PFSK-1 (cell line): ENCODE data around the gene CD320.

Experiments used
- FOXP2 ChIP-seq: optimal IDR thresholded peaks from 2 replicates; pipeline ENCODE3; 2011; ENCODE audit warnings: borderline replicate concordance, control low read depth, inconsistent platforms; ENCODE audit not compliant: insufficient read depth; ENCODE audit errors: extremely low read length, extremely low read depth
- POLR2AphosphoS5 ChIP-seq: IDR thresholded peaks from 2 replicates; pipeline ENCODE4 v1.6.1; 2012; ENCODE audit warnings: low read depth, mild to moderate bottlenecking, control low read depth, low read length, moderate library complexity
- SIN3A ChIP-seq: IDR thresholded peaks from 2 replicates; pipeline ENCODE4 v1.6.1; 2012; ENCODE audit warnings: mild to moderate bottlenecking, low read length, moderate library complexity, borderline replicate concordance; ENCODE audit not compliant: insufficient read depth
- TAF1 ChIP-seq: IDR thresholded peaks from 2 replicates; pipeline ENCODE4 v1.6.1; 2012; ENCODE audit warnings: low read length, control low read depth, borderline replicate concordance; ENCODE audit not compliant: insufficient read depth
- TF ChIP-seq, protein P1 (sequence below), 2 experiments: IDR thresholded peaks; 2 replicates each; pipeline versions ENCODE4 v1.6.1 to v1.8.0; 2011 to 2012; ENCODE audit warnings: low read depth in 2 of 2, low read length in 2 of 2, control low read depth in 1 of 2, inconsistent platforms in 1 of 2, mild to moderate bottlenecking in 1 of 2, moderate library complexity in 1 of 2; ENCODE audit not compliant: insufficient read depth in 1 of 2

DNA sequence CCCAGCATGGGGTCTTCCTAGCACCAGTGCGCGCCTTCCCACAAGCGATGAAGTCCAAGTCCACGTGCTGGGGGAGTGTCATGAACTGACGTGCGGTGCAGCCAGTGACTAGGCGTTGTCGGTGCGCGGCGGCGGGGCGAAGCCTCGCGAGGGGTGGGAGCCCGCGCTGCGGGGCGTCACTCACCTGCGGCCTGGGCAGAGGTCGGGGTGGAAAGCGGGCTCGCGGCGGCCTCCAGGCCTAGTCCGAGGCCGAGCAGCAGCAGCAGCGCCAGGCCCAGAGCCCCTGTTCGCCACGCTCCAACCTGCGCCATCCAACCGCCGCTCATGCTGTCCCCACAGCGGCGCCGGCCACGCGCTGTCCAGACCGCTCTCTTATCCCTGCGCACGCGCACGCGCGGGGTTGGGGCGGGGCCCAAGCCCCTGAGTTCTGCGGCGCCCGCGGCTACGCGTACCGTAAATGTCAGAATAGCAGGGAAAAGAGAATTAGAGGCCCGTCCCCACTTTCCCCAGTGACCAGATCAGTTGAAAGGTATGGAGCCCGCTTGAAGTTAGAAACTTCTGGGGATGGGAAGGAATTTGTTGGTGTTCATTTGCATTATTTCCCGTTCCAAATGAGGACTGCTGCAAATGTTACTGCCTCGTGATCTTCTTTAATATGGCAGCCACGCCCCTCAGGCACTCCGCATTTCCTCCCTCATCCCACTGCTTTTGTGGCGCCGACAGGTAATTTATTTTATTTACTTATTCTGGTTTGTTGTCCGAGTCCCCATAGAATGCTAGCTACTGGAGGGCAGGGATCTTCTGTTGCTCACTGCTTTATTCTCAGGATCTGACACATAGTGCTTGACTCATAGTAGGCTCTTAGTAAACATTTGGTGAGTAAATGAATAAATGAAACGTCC is at the start of gene CD320:
- peak; percentile 97 for TF ChIP-seq POLR2AphosphoS5
- TF ChIP-seq, protein P1, sequence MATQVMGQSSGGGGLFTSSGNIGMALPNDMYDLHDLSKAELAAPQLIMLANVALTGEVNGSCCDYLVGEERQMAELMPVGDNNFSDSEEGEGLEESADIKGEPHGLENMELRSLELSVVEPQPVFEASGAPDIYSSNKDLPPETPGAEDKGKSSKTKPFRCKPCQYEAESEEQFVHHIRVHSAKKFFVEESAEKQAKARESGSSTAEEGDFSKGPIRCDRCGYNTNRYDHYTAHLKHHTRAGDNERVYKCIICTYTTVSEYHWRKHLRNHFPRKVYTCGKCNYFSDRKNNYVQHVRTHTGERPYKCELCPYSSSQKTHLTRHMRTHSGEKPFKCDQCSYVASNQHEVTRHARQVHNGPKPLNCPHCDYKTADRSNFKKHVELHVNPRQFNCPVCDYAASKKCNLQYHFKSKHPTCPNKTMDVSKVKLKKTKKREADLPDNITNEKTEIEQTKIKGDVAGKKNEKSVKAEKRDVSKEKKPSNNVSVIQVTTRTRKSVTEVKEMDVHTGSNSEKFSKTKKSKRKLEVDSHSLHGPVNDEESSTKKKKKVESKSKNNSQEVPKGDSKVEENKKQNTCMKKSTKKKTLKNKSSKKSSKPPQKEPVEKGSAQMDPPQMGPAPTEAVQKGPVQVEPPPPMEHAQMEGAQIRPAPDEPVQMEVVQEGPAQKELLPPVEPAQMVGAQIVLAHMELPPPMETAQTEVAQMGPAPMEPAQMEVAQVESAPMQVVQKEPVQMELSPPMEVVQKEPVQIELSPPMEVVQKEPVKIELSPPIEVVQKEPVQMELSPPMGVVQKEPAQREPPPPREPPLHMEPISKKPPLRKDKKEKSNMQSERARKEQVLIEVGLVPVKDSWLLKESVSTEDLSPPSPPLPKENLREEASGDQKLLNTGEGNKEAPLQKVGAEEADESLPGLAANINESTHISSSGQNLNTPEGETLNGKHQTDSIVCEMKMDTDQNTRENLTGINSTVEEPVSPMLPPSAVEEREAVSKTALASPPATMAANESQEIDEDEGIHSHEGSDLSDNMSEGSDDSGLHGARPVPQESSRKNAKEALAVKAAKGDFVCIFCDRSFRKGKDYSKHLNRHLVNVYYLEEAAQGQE (IDR thresholded peaks at IDR 0.05; ENCODE audit: insufficient read depth in 1 of 2, low read depth in 2 of 2, low read length in 2 of 2) = 0 out of 4 replicates have a peak, but pooled peaks of 1 of the 2 experiments have one; percentile 21
- peak; percentile 57; the same call in 1 of the 2 replicates for TF ChIP-seq TAF1
- peak; percentile 90; the same call in 1 of the 2 replicates for TF ChIP-seq SIN3A
- TF ChIP-seq FOXP2 = peak; percentile 75
